GM23248 (cell line): ENCODE results near the gene APOA4.

ENCODE experiments used
- EZH2 ChIP-seq: fragments of 200-600 bp; sonication (generic); IDR thresholded peaks from 2 replicates; pipeline ENCODE4 v1.6.1; 2018; ENCODE audit warnings: antibody characterized with exemption, mild to moderate bottlenecking; ENCODE audit not compliant: insufficient read depth, poor library complexity, severe bottlenecking
- EZH2phosphoT487 ChIP-seq: fragments of 200-600 bp; sonication (generic); IDR thresholded peaks from 2 replicates; pipeline ENCODE4 v1.6.1; 2018; ENCODE audit warnings: antibody characterized with exemption, moderate library complexity, mild to moderate bottlenecking, low read depth; ENCODE audit not compliant: insufficient read depth

DNA sequence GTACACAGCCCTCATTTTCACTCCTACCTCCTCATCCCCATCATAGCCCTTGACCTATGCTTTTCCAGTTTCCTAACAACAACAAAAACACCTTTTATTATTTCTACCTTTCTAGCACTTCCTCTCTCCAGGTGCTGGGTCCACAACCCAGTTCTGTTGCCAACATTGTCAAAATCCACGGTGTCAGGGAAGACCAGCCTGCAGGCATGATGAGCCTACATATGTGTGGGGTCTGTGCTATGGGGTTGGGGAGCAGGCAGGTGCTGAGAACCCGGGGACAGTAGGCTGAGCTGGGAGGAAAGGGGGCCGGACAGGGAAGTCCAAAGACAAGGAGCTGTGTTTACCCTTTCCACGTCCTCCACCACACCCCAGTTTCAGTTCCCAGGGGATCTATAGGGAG, 34.6 kb downstream of the APOA4 start:
- TF ChIP-seq EZH2 (no peak), EZH2phosphoT487 (no peak)
